Renal cortical epithelial cell (primary cell): ENCODE measurements around the gene WTAP. TPM values are rescaled to one million over a fixed set of nuclear protein-coding genes. Genes with fewer than 3 reads are reported as not detected.
"Not testable (repeated sequence)": the region's sequence is repeated elsewhere in the genome, so short reads cannot be mapped to it uniquely, and the experiment has no call there.

Experiments
- DNase-seq: peaks from one replicate; pipeline ENCODE4 v3.0.0-alpha.2; 2011; ENCODE audit warnings: low read depth
- total RNA-seq: library from RNA; depleted of rRNA; stranded (reverse); fragments of >200 nt; gene quantifications from 2 replicates; pipeline ENCODE4 v1.2.3, GENCODE V29; 2014

Gene WTAP
- total RNA-seq, 1 donor from 2014 or later, result 146 TPM

DNA sequence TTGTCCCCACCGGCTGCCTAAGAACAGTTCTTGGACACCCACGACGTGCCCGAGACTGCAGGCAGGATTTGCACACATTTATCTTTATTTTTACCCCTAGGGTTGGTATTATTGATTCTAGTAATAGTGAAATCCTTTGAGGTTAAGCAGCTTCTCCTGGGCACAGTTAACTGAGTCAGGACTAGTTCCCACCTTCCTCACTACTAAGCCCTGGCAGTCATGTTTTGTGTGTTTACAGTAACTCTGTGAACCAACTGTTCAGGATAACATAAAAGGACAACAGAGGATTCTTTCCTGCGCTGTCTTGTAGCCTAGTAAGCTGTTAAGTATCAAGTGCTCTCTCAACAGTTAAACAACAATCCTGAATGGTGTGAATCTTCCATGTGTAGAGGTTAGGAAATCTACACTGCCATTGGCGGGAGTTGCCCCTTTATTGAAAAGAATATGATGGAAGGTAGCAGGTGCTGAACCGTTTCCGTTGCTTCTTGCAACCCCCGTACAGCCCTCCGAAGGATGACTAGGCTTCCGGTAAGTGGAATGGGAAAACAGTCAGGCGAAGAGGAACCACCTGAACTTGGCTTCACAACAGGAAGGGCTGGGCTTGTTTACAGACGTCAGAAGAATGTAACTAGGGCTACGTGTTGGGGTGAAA, 33.3 kb upstream of the WTAP start:
- peak; percentile 95 for DNase-seq

DNA sequence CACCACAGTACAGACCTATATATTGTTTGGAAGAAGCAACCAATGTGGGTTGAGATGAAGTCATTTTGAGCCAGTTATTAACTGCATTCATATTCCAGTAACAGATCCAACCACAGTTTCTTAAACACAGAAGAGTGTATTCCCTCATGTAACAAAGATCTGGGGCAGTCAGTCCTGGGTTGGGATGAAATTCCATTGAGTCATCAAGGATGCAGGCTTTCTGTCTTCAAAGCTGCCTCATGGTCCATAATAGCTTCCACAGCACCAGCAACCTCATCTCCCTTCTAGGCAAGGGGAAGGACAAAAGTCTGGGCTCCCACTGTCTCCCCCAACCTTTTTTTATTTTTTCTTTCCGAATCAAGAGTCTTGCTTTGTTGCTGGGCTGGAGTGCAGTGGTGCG, 31.3 kb upstream of the WTAP start:
- no peak for DNase-seq

DNA sequence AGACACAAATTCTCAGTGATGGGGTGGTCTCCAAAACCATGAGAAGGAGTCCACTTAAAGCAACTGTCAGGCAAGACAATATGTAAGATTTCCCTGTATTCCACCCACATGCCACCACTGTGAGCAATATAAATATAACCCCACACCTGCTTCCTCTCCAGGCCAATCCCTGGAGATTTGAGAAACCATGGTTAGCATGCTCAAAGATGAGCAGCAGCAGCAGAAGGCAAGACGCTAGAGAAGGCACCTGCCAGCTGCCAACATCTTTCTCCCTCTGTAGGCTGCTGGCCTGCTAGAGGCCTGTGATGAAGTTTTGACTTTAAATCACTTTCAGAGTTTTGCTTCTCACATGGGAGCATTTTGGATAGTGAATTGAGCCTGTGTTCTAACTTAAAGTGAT, 26.3 kb upstream of the WTAP start:
- DNase-seq, result no peak

DNA sequence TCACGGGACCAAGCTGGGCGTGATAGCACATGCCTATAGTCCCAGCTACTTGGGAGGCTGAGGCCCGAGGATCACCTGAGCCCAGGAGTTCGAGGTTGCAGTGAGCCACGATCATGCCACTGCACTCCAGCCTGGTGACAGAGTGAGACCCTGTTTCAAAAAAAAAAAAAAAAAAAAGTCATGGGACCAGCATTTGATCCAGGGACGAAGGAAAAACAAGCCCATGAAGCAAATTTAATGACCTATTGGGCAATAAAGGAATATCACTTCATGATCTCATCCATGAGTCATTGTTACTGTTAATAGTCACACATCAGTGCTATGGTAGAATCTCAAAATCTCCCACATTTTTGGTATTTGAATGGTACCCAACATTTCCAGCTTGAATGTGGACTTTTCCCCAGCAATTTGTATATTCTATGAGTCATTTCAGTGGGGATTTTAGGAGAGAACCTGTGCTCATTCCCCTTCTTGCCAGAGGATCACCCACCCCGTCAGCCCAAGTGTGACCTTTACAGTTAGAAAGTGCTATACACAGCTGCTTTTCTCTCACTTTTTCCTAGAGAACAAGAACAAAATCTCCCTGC, 25.8 kb upstream of the WTAP start:
- peak; percentile 100 for DNase-seq

DNA sequence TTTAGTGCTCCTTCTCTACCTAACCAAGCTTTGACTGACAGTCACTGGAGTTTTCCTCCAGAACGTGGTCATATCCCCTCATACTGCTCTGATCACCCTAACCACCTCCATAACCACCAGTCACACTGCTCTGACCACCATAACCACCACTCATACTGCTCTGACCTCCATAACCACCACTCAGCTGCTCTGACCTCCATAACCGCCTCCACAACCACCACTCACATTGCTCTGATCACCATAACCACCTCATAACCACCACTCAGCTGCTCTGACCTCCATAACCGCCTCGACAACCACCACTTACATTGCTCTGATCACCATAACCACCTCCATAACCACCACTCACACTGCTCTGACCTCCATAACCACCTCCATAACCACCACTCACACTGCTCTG, 16.7 kb upstream of the WTAP start:
- not testable (repeated sequence) for DNase-seq

DNA sequence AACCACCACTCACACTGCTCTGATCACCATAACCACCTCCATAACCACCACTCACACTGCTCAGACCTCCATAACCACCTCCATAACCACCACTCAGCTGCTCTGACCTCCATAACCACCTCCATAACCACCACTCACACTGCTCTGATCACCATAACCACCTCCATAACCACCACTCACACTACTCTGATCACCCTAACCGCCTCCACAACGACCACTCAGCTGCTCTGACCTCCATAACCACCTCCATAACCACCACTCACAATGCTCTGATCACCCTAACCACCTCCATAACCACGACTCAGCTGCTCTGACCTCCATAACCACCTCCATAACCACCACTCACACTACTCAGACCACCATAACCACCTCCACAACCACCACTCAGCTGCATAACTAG, 14.9 kb upstream of the WTAP start:
- not testable (repeated sequence) for DNase-seq

DNA sequence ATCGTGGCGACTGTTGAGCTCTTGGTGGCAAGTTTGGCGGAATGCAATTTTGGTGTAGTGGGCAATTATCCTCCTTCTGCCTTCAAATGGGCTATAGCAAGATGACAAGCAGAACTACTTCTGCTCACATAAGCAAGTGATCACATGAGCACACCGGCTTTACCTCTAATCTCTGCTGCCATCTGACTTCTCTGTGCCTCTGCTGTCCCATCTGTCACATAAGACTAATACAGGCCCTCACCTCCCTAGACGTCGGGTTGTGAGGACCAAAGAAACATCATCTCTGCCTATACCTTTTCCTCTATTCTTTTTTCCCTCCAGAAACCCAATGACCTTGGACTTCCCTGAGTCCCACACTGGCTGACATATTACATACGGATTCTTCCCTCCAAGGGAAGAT, 13.3 kb upstream of the WTAP start:
- DNase-seq, result no peak

DNA sequence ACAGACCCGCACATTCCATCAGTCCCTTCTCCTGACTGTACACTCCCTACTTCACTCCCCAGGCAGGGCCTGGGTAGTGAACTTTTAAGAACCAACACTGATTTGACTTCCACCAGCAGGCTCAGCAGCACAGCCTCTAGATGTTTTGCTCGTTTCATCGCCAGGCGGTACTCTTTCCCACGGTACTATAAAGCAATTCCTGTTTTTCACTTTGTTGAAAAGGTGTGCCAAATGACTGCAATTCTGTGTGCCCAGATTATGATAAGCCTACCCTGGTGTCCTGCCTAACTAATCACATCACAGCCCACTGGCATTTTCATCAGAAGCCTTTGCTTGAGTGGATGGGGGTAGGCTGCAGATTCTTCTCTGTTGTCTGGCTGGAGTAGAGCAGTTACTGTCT, 12.9 kb upstream of the WTAP start:
- no peak for DNase-seq

DNA sequence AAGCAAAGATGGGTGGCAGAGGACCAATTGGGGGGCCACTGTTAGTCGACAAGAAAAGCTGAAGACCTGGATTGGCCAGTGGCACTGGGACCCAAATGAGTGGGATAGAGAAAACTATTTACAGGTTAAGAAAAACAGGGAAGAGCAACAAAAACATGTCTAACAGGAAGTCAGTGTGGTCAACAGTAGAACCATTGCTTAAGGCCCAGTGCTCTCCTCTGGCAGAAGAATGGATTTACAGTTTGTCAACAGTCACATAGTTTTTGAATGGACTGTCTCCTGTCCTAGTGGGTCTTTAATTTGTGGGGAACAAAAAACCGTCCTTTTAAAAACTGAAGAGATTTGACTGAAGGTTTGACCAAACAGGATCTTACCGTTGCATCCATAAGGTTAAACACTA, 12.1 kb upstream of the WTAP start:
- DNase-seq, result no peak

DNA sequence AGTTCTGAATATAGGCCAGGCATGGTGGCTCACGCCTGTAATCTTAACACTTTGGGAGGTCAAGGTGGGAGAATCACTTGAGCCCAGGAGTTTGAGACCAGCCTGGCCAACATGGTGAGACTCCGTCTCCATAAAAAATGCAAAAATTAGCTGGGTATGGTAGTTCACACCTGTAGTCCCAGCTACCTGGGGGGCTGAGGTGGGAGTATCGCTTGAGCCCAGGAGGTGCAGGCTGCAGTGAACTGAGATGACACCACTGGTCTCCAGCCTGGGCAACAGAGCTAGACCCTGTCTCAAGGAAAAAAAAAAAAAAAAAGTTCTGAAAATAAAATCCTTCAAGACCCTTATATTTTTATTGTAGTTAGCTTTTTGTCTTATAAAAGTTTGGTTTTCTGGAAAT, 11.7 kb upstream of the WTAP start:
- no peak for DNase-seq

DNA sequence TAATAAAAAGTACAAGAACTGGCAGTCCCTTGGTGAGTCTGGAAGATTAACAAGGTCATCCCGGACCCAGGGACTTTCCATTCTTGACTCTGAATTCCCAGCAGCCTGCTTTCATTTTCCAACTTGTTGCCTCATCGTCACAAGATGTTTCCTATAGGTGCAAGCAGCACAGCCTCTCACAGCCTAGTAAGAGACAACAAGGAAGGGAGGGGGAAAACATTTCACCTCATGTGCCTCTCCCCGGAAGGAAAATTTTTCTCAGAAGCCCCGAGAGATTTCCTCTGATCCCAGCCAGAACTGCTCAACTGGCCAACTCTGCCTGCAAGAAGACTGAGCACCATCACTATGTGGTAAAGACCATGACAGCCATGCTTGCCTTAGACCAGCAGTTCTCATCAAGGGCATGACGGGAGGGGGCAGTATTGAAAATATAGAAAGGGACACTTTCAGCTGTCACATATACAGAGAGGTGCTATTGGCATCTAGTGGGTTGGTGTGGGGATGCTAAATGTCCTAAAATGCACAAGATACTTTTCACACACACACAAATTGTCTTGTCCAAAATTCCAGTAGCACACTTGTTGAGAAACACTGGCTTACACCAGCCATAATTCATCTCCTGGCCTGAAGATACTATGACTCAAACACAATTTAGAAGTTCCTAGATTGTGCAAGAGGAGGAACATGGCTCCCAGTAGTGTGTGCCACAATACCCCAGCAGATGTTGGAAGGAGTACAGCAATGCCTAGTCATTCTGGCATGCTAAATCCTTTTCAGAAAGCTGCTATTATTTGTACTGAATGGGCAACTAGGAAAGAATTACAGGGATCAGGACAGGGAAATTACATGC, 10.8 kb upstream of the WTAP start:
- DNase-seq, result peak; percentile 99

DNA sequence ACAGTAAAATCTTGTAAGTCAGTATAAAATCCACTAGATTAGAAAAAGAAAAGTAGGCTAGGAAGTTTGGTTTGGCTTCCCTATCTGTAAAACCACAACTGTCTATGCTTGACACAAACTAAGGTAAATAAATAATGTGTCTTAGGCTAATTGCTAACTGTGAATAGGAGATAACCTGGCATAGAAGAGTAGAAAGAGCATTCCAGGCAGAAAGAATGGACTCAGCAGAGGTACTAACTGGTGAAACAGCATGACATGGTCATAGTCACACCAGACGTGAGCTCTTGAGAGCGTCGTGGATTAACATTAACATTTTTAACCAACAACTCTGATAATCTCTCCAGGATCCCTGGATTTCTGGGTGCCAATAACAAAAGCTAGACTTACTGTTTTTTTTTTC, 8.7 kb upstream of the WTAP start:
- peak; percentile 51 for DNase-seq

DNA sequence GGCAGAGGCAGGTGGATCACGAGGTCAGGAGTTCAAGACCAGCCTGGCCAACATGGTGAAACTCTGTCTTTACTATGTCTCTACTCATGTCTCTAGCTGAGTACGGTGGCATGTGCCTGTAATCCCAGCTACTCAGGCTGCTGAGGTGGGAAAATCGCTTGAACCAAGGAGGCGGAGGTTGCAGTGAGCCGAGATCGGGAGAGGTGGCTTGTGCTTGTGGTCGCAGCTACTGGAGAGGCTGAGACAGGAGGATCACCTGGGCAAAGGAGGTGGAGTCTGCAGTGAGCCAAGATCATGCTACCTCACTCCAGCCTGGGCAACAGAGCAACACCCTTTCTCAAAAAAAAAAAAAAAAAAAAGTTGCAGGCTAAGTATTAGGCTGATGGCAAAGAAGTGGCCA, 8.0 kb upstream of the WTAP start:
- DNase-seq, result no peak

DNA sequence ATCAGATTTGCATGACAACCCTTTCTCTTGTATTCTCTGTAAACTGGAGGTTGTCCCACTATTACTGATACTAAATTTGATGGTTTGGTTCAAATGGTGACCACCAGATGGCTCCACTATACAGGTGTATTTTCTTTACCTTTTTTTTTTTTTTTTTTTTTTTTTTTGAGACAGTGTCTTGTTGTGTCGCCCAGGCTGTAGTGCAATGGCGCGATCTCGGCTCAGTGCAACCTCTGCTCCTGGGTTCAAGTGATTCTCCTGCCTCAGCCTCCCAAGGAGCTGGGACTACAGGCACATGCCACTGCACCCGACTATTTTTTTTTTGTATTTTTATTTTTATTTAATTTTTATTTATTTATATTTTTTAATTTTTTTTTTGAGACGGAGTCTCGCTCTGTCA, 6.6 kb upstream of the WTAP start:
- peak; percentile 65 for DNase-seq

DNA sequence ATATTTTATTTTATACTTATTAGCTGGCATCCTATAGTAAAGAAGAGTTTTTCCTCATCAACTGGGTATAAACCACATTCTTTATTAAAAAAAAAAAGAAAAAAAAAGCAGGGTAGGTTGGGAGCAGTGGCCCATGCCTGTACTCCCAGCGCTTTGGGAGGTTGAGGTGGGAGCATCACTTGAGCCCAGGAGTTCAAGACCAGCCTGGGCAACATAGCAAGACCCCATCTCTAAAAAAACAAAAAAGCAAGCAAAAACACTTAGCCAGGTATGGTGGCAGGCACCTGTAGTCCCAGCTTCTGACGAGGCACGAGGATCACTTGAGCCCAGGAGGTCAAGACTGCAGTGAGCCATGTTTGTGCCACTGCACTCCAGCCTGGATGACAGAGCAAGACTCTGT, 5.3 kb upstream of the WTAP start:
- DNase-seq, result not testable (repeated sequence)

DNA sequence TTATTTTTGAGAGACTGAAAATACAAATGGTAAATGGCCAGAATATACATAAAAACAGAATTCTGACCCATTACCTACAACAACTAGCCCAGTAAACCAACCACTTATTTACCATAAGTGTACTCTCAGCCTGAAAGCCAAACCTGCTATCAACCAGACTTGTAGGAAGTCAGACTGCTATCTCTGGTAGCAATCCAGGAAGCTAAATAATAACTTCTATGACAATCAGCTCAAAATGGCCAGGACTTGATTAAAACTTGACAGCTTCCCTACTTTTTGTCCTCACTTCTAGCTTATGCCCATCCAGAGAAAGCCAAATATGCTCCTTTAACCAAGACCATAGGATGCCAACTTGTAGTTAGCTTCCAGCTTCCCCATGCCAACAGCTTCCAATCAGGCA, 4.7 kb upstream of the WTAP start:
- DNase-seq, result no peak

DNA sequence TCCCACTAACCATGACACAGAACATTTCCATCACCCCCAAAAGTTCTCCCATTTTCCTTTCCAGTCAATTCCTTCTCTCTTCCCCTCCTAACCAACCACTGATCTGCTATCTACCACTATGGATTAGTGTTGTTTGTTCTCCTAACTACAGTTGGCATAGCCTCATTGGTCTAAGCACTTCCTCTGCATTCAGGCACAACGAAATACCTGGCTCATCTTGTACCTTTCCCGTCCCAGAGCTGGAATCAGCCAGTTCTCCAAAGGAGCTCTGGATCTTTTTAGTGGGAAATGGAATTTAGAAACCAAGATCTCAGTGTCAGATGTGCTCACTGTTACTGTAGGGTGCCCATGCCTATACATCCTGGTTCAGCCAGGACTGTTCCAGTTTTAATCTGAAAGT, 4.0 kb upstream of the WTAP start:
- DNase-seq, result no peak

DNA sequence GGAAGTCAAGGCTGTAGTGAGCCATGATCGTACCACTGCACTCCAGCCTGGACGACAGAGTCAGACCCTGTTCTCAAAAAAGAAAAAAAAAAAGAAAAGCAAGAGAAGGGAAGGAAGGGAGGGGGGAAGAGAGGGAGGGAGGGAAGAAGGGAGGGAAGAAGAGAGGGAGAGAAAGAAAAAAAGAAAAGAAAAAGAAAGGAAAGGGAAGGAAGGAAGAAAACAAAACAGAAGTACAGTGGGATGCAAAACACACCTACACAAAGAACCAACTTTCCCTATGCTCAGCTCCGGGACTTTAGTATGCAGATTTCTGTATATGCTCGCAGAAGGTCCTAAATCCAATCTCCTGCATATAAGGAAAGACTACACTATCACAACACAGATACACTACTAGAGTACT, 2.5 kb upstream of the WTAP start:
- no peak for DNase-seq

DNA sequence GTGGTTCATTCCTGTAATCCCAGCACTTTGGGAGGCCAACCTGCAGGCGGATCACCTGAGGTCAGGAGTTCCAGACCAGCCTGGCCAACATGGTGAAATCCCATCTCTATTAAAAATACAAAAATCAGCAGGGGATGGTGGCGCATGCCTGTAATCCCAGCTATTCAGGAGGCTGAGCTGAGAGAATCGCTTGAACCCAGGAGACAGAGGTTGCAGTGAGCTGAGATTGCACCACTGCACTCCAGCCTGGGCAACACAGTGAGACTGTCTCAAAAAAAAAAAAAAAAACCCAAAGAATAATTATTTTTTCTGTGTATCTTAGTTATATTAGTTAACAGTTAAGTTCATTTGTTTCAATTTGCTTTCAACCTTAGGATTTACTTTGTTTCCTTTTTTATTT, 2.1 kb upstream of the WTAP start:
- not testable (repeated sequence) for DNase-seq

DNA sequence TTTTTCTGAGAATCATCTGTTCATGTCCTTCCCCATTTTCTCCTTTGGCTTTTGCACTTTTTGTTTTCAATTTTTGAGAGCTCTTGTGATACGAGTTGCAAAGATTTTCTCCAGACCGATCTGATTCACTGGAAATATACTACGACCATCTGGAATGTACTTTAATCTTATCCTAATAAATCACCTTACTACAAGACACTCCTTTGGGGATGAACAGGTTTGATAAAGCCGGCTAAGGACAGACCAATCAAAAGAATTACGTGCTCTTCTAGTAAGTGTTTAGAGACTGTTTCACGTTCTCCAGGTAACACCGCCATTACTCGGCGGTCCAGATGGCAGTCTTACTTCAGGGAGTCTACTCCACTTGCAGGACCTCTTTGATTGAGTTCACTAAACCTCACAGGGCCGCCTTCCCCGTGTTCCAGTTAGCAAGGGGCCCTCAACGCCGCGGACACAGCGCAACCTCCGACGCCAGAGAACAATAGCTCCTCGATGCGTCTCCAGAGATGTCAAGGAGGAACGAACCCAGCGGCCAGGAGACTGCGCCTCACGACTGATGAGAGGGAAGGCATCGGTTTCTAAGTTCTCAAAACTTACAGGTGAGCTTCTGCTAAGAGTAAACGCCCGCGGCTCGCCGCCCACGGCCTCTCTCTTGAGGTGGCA, 920 bp upstream of the WTAP start:
- DNase-seq, result peak; percentile 30

DNA sequence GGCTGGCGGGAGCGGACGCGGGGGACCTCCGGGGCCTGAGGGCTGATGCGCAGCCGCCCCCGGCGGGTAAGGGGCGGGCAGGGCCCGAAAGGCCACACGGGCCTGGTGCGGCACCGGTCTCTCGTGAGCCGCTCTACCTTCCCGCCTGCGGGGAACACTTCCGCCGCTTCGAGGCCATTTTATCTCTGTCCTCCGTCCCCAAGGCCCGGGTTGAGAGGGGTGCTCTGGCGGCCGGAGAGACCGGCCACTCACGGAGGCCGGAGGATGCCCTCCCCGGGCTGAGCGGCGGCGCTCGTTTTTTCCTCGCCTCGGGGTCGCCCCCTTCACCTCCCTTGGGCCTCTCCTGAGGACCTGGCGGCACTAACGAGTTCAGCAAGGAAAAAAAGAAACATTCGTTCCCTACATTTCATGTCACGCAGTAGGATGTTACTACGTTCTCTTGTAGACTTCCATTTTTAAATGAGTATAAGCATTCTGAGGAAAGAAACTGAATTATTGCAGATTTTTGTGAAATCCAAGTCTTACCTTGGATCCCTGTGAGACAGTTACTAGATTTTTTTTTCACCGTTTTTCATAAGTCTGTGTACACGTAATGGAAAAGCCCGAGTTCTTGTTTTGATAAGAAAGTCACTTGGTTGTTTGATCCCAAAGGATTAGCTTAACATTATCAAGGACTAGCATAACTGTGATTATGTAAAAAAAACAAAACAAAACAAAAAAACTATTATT, 575 bp downstream of the WTAP start:
- no peak for DNase-seq

DNA sequence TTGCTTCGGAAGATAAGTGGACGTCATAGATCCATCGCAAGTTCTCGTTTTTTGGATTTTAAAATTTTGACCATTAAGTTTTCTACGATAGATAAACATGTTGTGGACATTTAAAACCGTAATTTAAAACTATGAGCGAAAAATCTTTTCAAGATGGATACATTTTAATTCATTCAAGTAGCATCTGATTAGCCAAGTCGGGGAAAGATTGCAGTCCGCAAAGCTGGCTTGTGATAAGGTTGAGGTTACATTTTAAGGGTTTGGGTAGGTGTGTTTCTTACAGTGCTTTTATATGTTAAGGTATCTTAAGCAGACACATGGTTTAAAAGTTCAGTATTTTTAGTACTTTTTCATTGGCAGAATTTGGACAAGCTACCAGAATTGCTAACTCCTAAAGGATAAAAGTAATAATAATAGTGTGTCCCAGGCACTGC, 1.2 kb downstream of the WTAP start:
- DNase-seq, result no peak
